Measurements from ENCODE around the gene PDCD7. TPM values are rescaled to one million over a fixed set of nuclear protein-coding genes. Genes with fewer than 3 reads are reported as not detected.
A peak's percentile ranks its signal among the peaks of the same experiment; 100 is the strongest.

PDCD7 gene
- total RNA-seq, 1 donor from 2014 or later, result 40.8 TPM

DNA sequence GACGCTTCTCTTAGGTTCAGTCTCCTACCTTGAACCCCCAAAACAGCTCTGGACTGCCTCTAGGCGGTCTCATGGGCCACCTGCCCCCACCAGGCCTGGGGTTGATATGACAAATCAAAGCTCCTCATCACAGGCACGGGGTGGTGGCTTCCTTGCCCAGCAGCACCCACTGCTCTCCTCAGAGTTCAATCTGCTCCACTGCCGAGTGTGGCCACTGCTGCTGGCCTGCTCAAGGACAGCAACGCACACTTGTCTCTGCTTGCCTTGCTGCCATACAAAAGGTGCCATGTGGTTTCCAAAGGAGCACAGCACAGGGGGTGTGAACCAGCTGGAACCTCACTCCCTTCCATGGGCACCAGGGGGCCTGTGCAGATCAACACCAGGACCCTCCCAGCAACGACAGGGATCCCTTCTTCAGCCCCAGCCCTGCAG, 46.9 kb downstream of the PDCD7 start:
- TF ChIP-seq, protein P1, sequence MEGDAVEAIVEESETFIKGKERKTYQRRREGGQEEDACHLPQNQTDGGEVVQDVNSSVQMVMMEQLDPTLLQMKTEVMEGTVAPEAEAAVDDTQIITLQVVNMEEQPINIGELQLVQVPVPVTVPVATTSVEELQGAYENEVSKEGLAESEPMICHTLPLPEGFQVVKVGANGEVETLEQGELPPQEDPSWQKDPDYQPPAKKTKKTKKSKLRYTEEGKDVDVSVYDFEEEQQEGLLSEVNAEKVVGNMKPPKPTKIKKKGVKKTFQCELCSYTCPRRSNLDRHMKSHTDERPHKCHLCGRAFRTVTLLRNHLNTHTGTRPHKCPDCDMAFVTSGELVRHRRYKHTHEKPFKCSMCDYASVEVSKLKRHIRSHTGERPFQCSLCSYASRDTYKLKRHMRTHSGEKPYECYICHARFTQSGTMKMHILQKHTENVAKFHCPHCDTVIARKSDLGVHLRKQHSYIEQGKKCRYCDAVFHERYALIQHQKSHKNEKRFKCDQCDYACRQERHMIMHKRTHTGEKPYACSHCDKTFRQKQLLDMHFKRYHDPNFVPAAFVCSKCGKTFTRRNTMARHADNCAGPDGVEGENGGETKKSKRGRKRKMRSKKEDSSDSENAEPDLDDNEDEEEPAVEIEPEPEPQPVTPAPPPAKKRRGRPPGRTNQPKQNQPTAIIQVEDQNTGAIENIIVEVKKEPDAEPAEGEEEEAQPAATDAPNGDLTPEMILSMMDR (conservative IDR thresholded peaks at IDR 0.05), result peak; percentile 3
- Mint-ChIP-seq H3K27me3 (ENCODE audit: low read depth) (peaks cover 10% of the 10 kb centered on the region), H3K27ac (ENCODE audit: unreplicated experiment) (peak overlapping the region; percentile 46), H3K4me3 (no peak overlapping the region), H3K4me1 (peaks cover 51% of the 10 kb centered on the region), H3K9me3 (no peaks in the 10 kb centered on the region), H3K36me3 (ENCODE audit: low read depth) (no peaks in the 10 kb centered on the region)
- DNase-seq (ENCODE audit: low read depth, low spot score), result no peak

DNA sequence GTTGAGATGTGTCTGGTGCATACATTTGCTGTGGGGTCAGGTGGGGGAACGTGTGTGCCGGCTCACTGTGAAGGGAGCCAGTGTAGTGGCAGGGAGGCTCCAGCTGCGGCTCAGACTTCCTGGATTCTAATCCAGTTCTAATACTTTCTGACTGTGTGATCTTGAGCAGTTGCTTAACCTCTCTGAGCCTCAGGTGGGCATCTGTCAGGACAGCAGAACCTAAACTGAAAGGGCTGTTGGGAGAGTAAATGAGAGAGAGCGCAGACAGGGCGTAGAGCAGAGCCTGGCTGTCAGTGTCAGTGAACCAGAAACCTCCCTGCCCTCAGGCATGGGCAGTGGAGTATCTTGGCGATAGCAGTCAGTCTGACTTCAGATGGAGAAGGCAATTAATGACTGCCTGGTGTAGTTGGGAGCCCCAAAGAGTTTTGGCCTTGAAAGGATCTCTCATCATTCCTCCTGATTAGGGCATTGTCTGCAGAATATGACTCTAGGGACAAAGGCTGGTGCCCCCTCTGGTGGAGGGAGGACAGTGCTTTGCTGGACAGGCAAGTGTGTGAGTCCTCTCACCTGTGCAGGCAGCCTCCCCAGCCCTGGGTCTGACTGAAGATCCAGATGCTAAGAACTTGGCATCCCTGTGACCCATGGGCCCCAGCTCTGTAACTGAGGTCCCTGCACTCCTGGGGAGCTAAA, 47.5 kb downstream of the PDCD7 start:
- DNase-seq (ENCODE audit: low read depth, low spot score), result no peak
- Mint-ChIP-seq H3K27me3 (ENCODE audit: low read depth) (peaks cover 11% of the 10 kb centered on the region), H3K9me3 (no peaks in the 10 kb centered on the region), H3K36me3 (ENCODE audit: low read depth) (no peaks in the 10 kb centered on the region), H3K27ac (ENCODE audit: unreplicated experiment) (peak overlapping the region; percentile 66), H3K4me3 (no peak overlapping the region), H3K4me1 (peaks cover 57% of the 10 kb centered on the region)
- TF ChIP-seq, protein P1 (conservative IDR thresholded peaks at IDR 0.05), result peak; percentile 55

DNA sequence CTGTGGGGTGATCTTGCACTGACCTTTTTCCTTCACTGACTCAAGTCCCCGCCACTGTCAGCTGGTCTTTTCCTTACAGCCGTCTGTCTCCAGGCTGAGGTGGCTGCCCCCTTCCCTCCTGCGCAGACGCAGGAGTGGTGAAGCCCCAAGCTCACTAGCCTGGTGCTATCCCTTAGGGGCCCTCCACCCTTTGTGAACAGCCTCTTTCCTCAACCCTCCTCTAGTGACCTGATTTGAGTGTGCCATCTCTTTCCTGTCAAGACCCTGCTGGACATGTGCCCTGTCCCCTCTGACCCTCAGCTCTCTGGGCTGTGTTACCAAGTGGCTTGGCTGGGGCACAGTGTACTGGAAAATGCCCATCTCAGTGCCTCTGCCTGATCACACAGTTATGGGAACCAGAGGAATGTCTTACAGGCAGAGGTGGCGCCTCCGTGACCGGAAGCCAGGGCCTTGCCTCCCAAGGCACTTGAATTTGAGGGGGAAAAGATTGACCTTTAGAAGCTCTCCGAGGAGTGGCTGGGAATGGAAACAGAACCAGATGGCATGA, 48.3 kb downstream of the PDCD7 start:
- Mint-ChIP-seq H3K36me3 (ENCODE audit: low read depth) (no peaks in the 10 kb centered on the region), H3K4me1 (peaks cover 63% of the 10 kb centered on the region), H3K27ac (ENCODE audit: unreplicated experiment) (no peak overlapping the region), H3K4me3 (no peak overlapping the region), H3K9me3 (no peaks in the 10 kb centered on the region), H3K27me3 (ENCODE audit: low read depth) (peaks cover 13% of the 10 kb centered on the region)
- TF ChIP-seq, protein P1 (conservative IDR thresholded peaks at IDR 0.05), result no peak
- no peak for DNase-seq (ENCODE audit: low read depth, low spot score)

DNA sequence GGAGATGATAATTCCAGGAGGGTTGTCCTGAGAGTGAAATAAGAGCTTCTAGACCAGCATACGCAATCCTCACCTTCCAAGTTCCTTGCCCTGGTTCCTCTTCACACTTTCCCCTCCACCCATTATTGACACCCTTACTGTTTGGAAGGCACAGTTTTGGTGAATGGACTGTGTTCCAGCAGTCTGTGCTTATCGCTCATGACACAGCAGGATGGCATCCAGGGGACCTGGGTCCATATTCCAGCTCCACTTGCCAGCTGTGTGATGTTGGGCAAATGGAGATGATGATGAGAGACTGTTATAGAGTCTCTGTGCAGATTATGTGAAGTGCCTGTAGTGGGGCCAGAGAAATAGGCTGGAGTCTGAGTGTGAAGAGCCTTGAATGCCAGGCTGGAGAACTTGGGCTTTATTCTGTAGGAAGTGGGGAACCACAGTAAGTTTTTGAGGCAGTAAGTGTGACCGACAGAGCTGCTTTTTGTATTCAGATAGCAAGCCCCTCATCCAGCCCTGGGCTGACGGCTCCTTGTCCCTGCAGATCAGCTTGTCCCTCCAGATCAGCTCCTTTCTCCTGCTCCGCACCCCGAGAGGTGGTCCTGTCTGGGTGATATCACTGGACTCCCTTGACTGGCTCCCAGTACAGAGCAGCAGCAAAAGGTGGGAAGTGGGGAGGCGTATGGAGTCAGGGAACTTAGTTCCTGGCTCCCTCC, 49.0 kb downstream of the PDCD7 start:
- no peaks in the 10 kb centered on the region for H3K9me3 Mint-ChIP-seq
- TF ChIP-seq, protein P1 (conservative IDR thresholded peaks at IDR 0.05), result no peak
- H3K4me3 Mint-ChIP-seq, result no peak overlapping the region
- DNase-seq (ENCODE audit: low read depth, low spot score), result no peak
- peaks cover 63% of the 10 kb centered on the region for H3K4me1 Mint-ChIP-seq
- no peak overlapping the region for H3K27ac Mint-ChIP-seq (ENCODE audit: unreplicated experiment)
- peaks cover 13% of the 10 kb centered on the region for H3K27me3 Mint-ChIP-seq (ENCODE audit: low read depth)
- H3K36me3 Mint-ChIP-seq (ENCODE audit: low read depth), result no peaks in the 10 kb centered on the region

DNA sequence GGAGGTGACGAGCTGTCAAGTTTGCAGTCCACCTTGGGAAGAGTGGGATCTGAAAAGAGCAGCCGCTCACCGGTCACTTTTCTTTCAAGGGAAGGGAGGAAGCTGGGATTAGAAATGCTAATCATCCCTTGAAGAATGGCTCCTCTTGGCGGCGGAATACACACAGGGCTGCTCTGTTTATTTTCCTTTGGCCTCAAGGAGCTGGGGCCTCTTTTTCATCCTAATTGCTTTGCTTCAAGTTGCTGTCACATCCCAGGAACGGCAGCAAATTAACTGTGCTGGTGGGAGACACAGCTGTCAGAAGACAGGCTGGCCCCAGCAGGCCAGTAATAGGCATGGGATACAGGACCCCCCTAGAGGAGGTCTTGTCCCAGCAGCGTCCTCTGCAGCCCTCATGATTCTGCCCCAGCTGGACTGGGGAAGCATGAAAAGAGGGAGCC, 50.3 kb downstream of the PDCD7 start:
- TF ChIP-seq, protein P1 (conservative IDR thresholded peaks at IDR 0.05), result peak; percentile 42
- DNase-seq (ENCODE audit: low read depth, low spot score), result peak; percentile 28
- H3K36me3 Mint-ChIP-seq (ENCODE audit: low read depth), result no peaks in the 10 kb centered on the region
- no peaks in the 10 kb centered on the region for H3K9me3 Mint-ChIP-seq
- peak overlapping the region; percentile 79 for H3K27ac Mint-ChIP-seq (ENCODE audit: unreplicated experiment)
- peaks cover 57% of the 10 kb centered on the region for H3K4me1 Mint-ChIP-seq
- H3K27me3 Mint-ChIP-seq (ENCODE audit: low read depth), result peaks cover 20% of the 10 kb centered on the region
- H3K4me3 Mint-ChIP-seq, result peak overlapping the region; percentile 64
